HepG2 (cell line): ENCODE results near the gene ZNF514. TPM values are rescaled to one million over a fixed set of nuclear protein-coding genes. Genes with fewer than 3 reads are reported as not detected.
A peak's percentile ranks its signal among the peaks of the same experiment; 100 is the strongest.

Source experiments
- ATF4 ChIP-seq, 2 experiments: fragments of 450-650 bp in 1 of 2; sonication (generic) in 1 of 2; formaldehyde crosslinking; IDR thresholded peaks; 2 replicates each; pipeline versions ENCODE4 v1.5.0 to v1.8.0; 2020 to 2022; ENCODE audit warnings: mild to moderate bottlenecking in 1 of 2, missing genetic modification reagents in 1 of 2
- BCL3 ChIP-seq: sonication (generic); formaldehyde crosslinking; IDR thresholded peaks from 2 replicates; pipeline ENCODE4 v1.5.1; 2020; ENCODE audit warnings: mild to moderate bottlenecking, missing genetic modification reagents, moderate library complexity
- ELF3 ChIP-seq: IDR thresholded peaks from 2 replicates; pipeline ENCODE4 v1.6.1; 2016; ENCODE audit warnings: missing genetic modification reagents, missing compliant biosample characterization
- ETV6 ChIP-seq: sonication (generic); formaldehyde crosslinking; conservative IDR thresholded peaks from 2 replicates; pipeline ENCODE4 v1.4.0; 2020; ENCODE audit warnings: missing genetic modification reagents
- FOXK2 ChIP-seq: fragments of 450-650 bp; IDR thresholded peaks from 2 replicates; pipeline ENCODE4 v1.6.1; 2016
- IKZF4 ChIP-seq: sonication (generic); formaldehyde crosslinking; IDR thresholded peaks from 2 replicates; pipeline ENCODE4 v1.5.1; 2020; ENCODE audit warnings: borderline replicate concordance, mild to moderate bottlenecking, low read depth, missing genetic modification reagents; ENCODE audit errors: not compliant biosample characterization
- MYPOP ChIP-seq: sonication (generic); formaldehyde crosslinking; IDR thresholded peaks from 2 replicates; pipeline ENCODE4 v1.8.1; 2023; ENCODE audit warnings: mild to moderate bottlenecking, moderate library complexity, missing genetic modification reagents
- NAIF1 ChIP-seq: sonication (generic); formaldehyde crosslinking; IDR thresholded peaks from 2 replicates; pipeline ENCODE4 v1.5.0; 2020; ENCODE audit warnings: mild to moderate bottlenecking, missing genetic modification reagents, borderline replicate concordance
- NR2C2 ChIP-seq: sonication (generic); formaldehyde crosslinking; IDR thresholded peaks from 2 replicates; pipeline ENCODE4 v1.4.0; 2020; ENCODE audit warnings: missing genetic modification reagents, mild to moderate bottlenecking, moderate library complexity, borderline replicate concordance
- RFX1 ChIP-seq: fragments of 450-650 bp; IDR thresholded peaks from 2 replicates; pipeline ENCODE4 v1.6.1; 2017
- THYN1 ChIP-seq: sonication (generic); formaldehyde crosslinking; IDR thresholded peaks from 2 replicates; pipeline ENCODE4 v1.8.1; 2023; ENCODE audit warnings: low read depth, mild to moderate bottlenecking, moderate library complexity, missing genetic modification reagents, borderline replicate concordance
- TOE1 ChIP-seq: sonication (generic); formaldehyde crosslinking; IDR thresholded peaks from 2 replicates; pipeline ENCODE4 v1.4.0; 2020; ENCODE audit warnings: mild to moderate bottlenecking, missing genetic modification reagents
- ZBTB4 ChIP-seq: sonication (generic); formaldehyde crosslinking; IDR thresholded peaks from 2 replicates; pipeline ENCODE4 v1.4.0; 2020; ENCODE audit warnings: missing genetic modification reagents, mild to moderate bottlenecking, borderline replicate concordance
- ZFP36L1 ChIP-seq: sonication (generic); formaldehyde crosslinking; IDR thresholded peaks from 2 replicates; pipeline ENCODE4 v1.8.0; 2022; ENCODE audit warnings: mild to moderate bottlenecking, missing genetic modification reagents, moderate library complexity
- ZFP37 ChIP-seq: sonication (generic); formaldehyde crosslinking; IDR thresholded peaks from 2 replicates; pipeline ENCODE4 v1.4.0; 2020; ENCODE audit warnings: missing genetic modification reagents, borderline replicate concordance
- ZNF280D ChIP-seq: sonication (generic); formaldehyde crosslinking; IDR thresholded peaks from 2 replicates; pipeline ENCODE4 v1.5.1; 2020; ENCODE audit warnings: mild to moderate bottlenecking, missing genetic modification reagents
- ZNF547 ChIP-seq: sonication (generic); formaldehyde crosslinking; IDR thresholded peaks from 2 replicates; pipeline ENCODE4 v1.5.1; 2020; ENCODE audit warnings: mild to moderate bottlenecking, missing genetic modification reagents
- ZNF576 ChIP-seq: sonication (generic); formaldehyde crosslinking; IDR thresholded peaks from 2 replicates; pipeline ENCODE4 v1.4.0; 2020; ENCODE audit warnings: mild to moderate bottlenecking, missing genetic modification reagents
- ZNF7 ChIP-seq: IDR thresholded peaks from 2 replicates; pipeline ENCODE4 v1.6.1; 2016; ENCODE audit warnings: missing biosample characterization, missing genetic modification reagents
- polyA plus RNA-seq, 8 experiments: library from polyadenylated mRNA; depleted of rRNA in 3 of 8; stranded (reverse) in 7 of 8; unstranded in 1 of 8; fragments of >200 nt; fragmentation: Illumina TruSeq in 4 of 8; extraction: Trizol in 4 of 8; gene quantifications; 2 replicates each; pipeline versions ENCODE4 v1.2.1 to v1.2.3, GENCODE V29; 2011 to 2016; ENCODE audit warnings: low read depth in 4 of 8, missing spikeins in 1 of 8, mixed read lengths in 1 of 8; ENCODE audit not compliant: insufficient read depth in 1 of 8
- total RNA-seq, 5 experiments: library from RNA; depleted of rRNA; stranded (reverse); fragments of >200 nt; fragmentation: Illumina TruSeq; extraction: Trizol; gene quantifications; 2 replicates each; pipeline ENCODE4 v1.2.3, GENCODE V29; 2016; ENCODE audit warnings: low read depth in 1 of 5

ZNF514 gene
- total and polyA plus RNA-seq, 2 of the 13 experiments (the other 11 are each of a cell fraction or from before 2014, with no cell fraction given): 15.2 to 18.7 TPM

- TF ChIP-seq NR2C2 (no peak), ATF4 (CRISPR knock-in tag; IDR thresholded peaks at IDR 0.05) (no peak), ZNF7 (CRISPR knock-in tag) (no peak), ETV6 (CRISPR knock-in tag) (no peak), BCL3 (CRISPR knock-in tag) (no peak), IKZF4 (CRISPR knock-in tag) (no peak), FOXK2 (no peak), ZFP36L1 (CRISPR knock-in tag) (no peak), ZNF576 (0 out of 2 replicates have a peak, but pooled peaks have one; percentile 24), THYN1 (peak; percentile 6; the same call in 1 of the 2 replicates), RFX1 (no peak), NAIF1 (CRISPR knock-in tag) (peak; percentile 16; the same call in 1 of the 2 replicates), ELF3 (no peak), ZNF547 (CRISPR knock-in tag) (no peak), MYPOP (CRISPR knock-in tag) (0 out of 2 replicates have a peak, but pooled peaks have one; percentile 6), ZBTB4 (CRISPR knock-in tag) (no peak), TOE1 (CRISPR knock-in tag) (no peak), ZFP37 (CRISPR knock-in tag) (no peak), ZNF280D (CRISPR knock-in tag) (no peak)
Observed at GRCh38 chr2:95166065-95166763, 6.6 kb upstream of the ZNF514 start (continued).
